T follicular helper cell (primary cell): ENCODE data around the gene EVPL.
"Not testable (repeated sequence)": the region's sequence is repeated elsewhere in the genome, so short reads cannot be mapped to it uniquely, and the experiment has no call there.

Experiments
- DNase-seq: peaks from one replicate; pipeline ENCODE4 v3.0.0-alpha.2; 2020; ENCODE audit warnings: low read depth

The EVPL gene

GRCh38 chr17:76048025-76048605, 21.0 kb upstream of the EVPL start:
- no peak for DNase-seq

GRCh38 chr17:76046064-76046463, 19.0 kb upstream of the EVPL start:
- no peak for DNase-seq

- not testable (repeated sequence) for DNase-seq
Observed at GRCh38 chr17:76044475-76045007, 17.4 kb upstream of the EVPL start.

- DNase-seq = not testable (repeated sequence)
Observed at GRCh38 chr17:76042868-76043267, 15.8 kb upstream of the EVPL start.

- DNase-seq = no peak
Observed at GRCh38 chr17:76040376-76040775, 13.3 kb upstream of the EVPL start.

- DNase-seq = no peak
Observed at GRCh38 chr17:76039121-76039520, 12.0 kb upstream of the EVPL start.

GRCh38 chr17:76038050-76038449, 10.9 kb upstream of the EVPL start:
- DNase-seq = no peak

- no peak for DNase-seq
Observed at GRCh38 chr17:76036497-76037261, 9.6 kb upstream of the EVPL start.

- no peak for DNase-seq
Observed at GRCh38 chr17:76034428-76035350, 7.6 kb upstream of the EVPL start.

GRCh38 chr17:76033139-76033538, 6.0 kb upstream of the EVPL start:
- DNase-seq = no peak

GRCh38 chr17:76032780-76033108, 5.6 kb upstream of the EVPL start:
- DNase-seq = no peak

- no peak for DNase-seq
Observed at GRCh38 chr17:76032073-76032779, 5.1 kb upstream of the EVPL start.

- no peak for DNase-seq
Observed at GRCh38 chr17:76026714-76027158, 370 bp downstream of the EVPL start.

GRCh38 chr17:76025294-76025693, 1.8 kb downstream of the EVPL start:
- no peak for DNase-seq

GRCh38 chr17:76024353-76024752, 2.8 kb downstream of the EVPL start:
- no peak for DNase-seq

GRCh38 chr17:76023900-76024237, 3.2 kb downstream of the EVPL start:
- DNase-seq = no peak

- DNase-seq = no peak
Observed at GRCh38 chr17:76022973-76023899, 3.9 kb downstream of the EVPL start.

GRCh38 chr17:76022285-76022684, 4.8 kb downstream of the EVPL start:
- DNase-seq = no peak

- DNase-seq = no peak
Observed at GRCh38 chr17:76019833-76020467, 7.2 kb downstream of the EVPL start.

GRCh38 chr17:76018801-76019200, 8.3 kb downstream of the EVPL start:
- no peak for DNase-seq
